MM.1S (cell line): ENCODE measurements around the gene UBE3A.
"Not testable (repeated sequence)": the region's sequence is repeated elsewhere in the genome, so short reads cannot be mapped to it uniquely, and the experiment has no call there.

Experiments used
- EZH2 ChIP-seq: fragments of 300-600 bp; sonication (generic); optimal IDR thresholded peaks from 2 replicates; pipeline ENCODE3; 2017; ENCODE audit warnings: low read depth, mild to moderate bottlenecking, antibody characterized with exemption, low read length, mixed read lengths
- EZH2phosphoT487 ChIP-seq: fragments of 300-600 bp; sonication (generic); IDR thresholded peaks from 2 replicates; pipeline ENCODE4 v1.6.1; 2018; ENCODE audit warnings: antibody characterized with exemption, low read length
- TF ChIP-seq, protein P1 (sequence below): fragments of 300-600 bp; sonication (generic); IDR thresholded peaks from 2 replicates; pipeline ENCODE4 v1.5.1; 2016; ENCODE audit warnings: antibody characterized with exemption, low read length, mixed read lengths

DNA sequence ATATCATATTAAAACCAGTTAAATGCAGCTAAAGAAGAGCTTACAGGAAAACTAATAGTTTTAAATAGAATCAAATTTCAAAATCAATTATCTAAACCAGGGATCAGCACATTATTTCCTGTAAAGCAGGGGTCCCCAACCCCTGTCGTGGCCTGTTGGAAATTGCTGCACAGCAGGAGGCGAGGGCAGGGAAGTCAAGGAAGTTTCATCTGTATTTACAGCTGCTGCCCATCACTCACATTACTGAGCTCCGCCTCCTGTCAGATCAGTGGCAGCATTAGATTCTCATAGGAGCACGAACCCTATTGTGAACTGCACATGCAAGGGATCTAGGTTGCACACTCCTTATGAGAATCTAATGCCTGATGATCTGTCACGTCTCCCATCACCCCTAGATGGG, 14.4 kb upstream of the UBE3A start:
- TF ChIP-seq, protein P1, sequence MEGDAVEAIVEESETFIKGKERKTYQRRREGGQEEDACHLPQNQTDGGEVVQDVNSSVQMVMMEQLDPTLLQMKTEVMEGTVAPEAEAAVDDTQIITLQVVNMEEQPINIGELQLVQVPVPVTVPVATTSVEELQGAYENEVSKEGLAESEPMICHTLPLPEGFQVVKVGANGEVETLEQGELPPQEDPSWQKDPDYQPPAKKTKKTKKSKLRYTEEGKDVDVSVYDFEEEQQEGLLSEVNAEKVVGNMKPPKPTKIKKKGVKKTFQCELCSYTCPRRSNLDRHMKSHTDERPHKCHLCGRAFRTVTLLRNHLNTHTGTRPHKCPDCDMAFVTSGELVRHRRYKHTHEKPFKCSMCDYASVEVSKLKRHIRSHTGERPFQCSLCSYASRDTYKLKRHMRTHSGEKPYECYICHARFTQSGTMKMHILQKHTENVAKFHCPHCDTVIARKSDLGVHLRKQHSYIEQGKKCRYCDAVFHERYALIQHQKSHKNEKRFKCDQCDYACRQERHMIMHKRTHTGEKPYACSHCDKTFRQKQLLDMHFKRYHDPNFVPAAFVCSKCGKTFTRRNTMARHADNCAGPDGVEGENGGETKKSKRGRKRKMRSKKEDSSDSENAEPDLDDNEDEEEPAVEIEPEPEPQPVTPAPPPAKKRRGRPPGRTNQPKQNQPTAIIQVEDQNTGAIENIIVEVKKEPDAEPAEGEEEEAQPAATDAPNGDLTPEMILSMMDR = not testable (repeated sequence)
- not testable (repeated sequence) for TF ChIP-seq EZH2, EZH2phosphoT487
